PC-3 (cell line): ENCODE results near the gene ATP6V1G1. TPM values are rescaled to one million over a fixed set of nuclear protein-coding genes. Genes with fewer than 3 reads are reported as not detected.
A peak's percentile ranks its signal among the peaks of the same experiment; 100 is the strongest.

Experiments used
- ATAC-seq: fragments of 200-7000 bp; cut with Tn5 transposase; 2 replicates; pipeline ENCODE4 v1.9.1; 2020; ENCODE audit warnings: mild to moderate bottlenecking, moderate library complexity
- BruUV-seq: library from RNA; stranded (reverse); fragments of 400-500 nt; replicated peaks from 2 replicates; lab custom pipeline; 2021; lab: Mats Ljungman, UMichigan
- CTCF ChIA-PET: fragments of 300-600 bp; sonication (Branson Sonifier 250); formaldehyde crosslinking; loops from one replicate; lab custom pipeline; 2022; ENCODE audit warnings: antibody characterized with exemption; lab: Charles Lee
- POLR2A ChIA-PET: fragments of 300-600 bp; sonication (Branson Sonifier 250); formaldehyde crosslinking; loops from one replicate; lab custom pipeline; 2022; ENCODE audit warnings: antibody characterized with exemption; ENCODE audit not compliant: unreplicated experiment; lab: Charles Lee
- DNase-seq: peaks from one replicate; pipeline ENCODE4 v3.0.0-alpha.2; 2015
- H2AFZ ChIP-seq: fragments of 300-600 bp; sonication (generic); 2 replicates; pipeline ENCODE4 v1.6.0; 2016; ENCODE audit warnings: antibody characterized with exemption, low read length
- H3F3A ChIP-seq: fragments of 300-600 bp; sonication (generic); one replicate; pipeline ENCODE4 v1.6.0; 2017; ENCODE audit warnings: antibody characterized with exemption, low read length, control low read depth, mild to moderate bottlenecking; ENCODE audit not compliant: unreplicated experiment
- H3K27ac ChIP-seq: fragments of 300-600 bp; sonication (generic); 2 replicates; pipeline ENCODE4 v1.5.1; 2016; ENCODE audit warnings: mild to moderate bottlenecking, low read length
- H3K27me3 ChIP-seq: fragments of 300-600 bp; sonication (generic); 2 replicates; pipeline ENCODE4 v1.6.1; 2016; ENCODE audit warnings: low read length, mixed read lengths
- H3K36me3 ChIP-seq: fragments of 300-600 bp; sonication (generic); 2 replicates; pipeline ENCODE4 v1.6.1; 2016; ENCODE audit warnings: low read depth, mixed run types, low read length, mixed read lengths
- H3K4me1 ChIP-seq: fragments of 300-600 bp; sonication (generic); 2 replicates; pipeline ENCODE4 v1.5.1; 2016; ENCODE audit warnings: low read length; ENCODE audit not compliant: insufficient read depth
- H3K4me2 ChIP-seq: fragments of 300-600 bp; sonication (generic); 2 replicates; pipeline ENCODE4 v1.6.0; 2016; ENCODE audit warnings: low read length
- H3K4me3 ChIP-seq: fragments of 300-600 bp; sonication (generic); 2 replicates; pipeline ENCODE4 v1.5.1; 2016; ENCODE audit warnings: mild to moderate bottlenecking, low read length, mixed read lengths
- H3K79me2 ChIP-seq: fragments of 300-600 bp; sonication (generic); 2 replicates; pipeline ENCODE4 v1.6.1; 2017; ENCODE audit warnings: low read length, mixed read lengths
- H3K9ac ChIP-seq: fragments of 300-600 bp; sonication (generic); 2 replicates; pipeline ENCODE4 v1.6.0; 2016; ENCODE audit warnings: mild to moderate bottlenecking, low read length
- H3K9me2 ChIP-seq: fragments of 300-600 bp; sonication (generic); replicated peaks from 2 replicates; pipeline ENCODE4 v1.6.1; 2016; ENCODE audit warnings: mixed run types, low read length, mixed read lengths
- H3K9me3 ChIP-seq: fragments of 300-600 bp; sonication (generic); 2 replicates; pipeline ENCODE4 v1.6.1; 2016; ENCODE audit warnings: low read length, mixed read lengths
- H4K20me1 ChIP-seq: fragments of 300-600 bp; sonication (generic); 2 replicates; pipeline ENCODE4 v1.6.1; 2016; ENCODE audit warnings: low read length, mixed read lengths
- EZH2 ChIP-seq: fragments of 300-600 bp; sonication (generic); IDR thresholded peaks from one replicate; pipeline ENCODE4 v1.6.1; 2017; ENCODE audit warnings: antibody characterized with exemption, mild to moderate bottlenecking, low read length; ENCODE audit not compliant: unreplicated experiment
- EZH2phosphoT487 ChIP-seq: fragments of 300-600 bp; sonication (generic); IDR thresholded peaks from 2 replicates; pipeline ENCODE4 v1.6.1; 2018; ENCODE audit warnings: mild to moderate bottlenecking, antibody characterized with exemption, low read length, borderline replicate concordance
- intact Hi-C: fragments of 100-400 bp; cut with micrococcal nuclease; formaldehyde crosslinking; loops from 2 replicates; pipeline ENCODE4 v1.9.0; 2023
- total RNA-seq: library from RNA; depleted of rRNA; stranded (reverse); fragments of >200 nt; gene quantifications from 2 replicates; pipeline ENCODE4 v1.2.3, GENCODE V29; 2014
- TF ChIP-seq, protein P1 (sequence below): fragments of 300-600 bp; sonication (generic); conservative IDR thresholded peaks from 2 replicates; pipeline ENCODE4 v1.5.1; 2017; ENCODE audit warnings: antibody characterized with exemption, low read depth, mild to moderate bottlenecking, low read length

The ATP6V1G1 gene
- total RNA-seq, 1 experiment from 2014 or later, result 126 TPM

DNA sequence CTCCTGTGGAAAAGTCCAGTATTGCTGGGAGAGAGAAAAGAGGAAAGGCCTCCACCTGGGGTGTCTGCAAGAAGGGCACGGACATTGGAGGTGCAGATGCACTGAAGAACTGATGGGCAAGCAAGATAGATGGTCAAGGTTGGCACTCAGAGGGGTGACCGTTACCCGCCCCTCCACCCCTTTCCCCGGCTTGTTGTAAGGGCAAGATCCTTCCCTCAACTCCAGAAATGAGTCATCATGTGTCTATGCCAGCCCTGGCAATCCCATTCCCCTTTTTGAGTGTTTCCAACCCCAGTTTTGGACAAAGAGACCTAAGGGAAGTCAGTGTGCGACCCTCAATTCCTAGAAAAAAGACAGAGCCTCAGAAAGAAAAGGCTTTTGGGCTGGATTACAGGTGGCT lies 34.9 kb upstream of the ATP6V1G1 start:
- H2AFZ ChIP-seq, result 0 out of 2 replicates have a peak overlapping the region, but pooled peaks have one; percentile 11
- no peaks in the 10 kb centered on the region for H3K36me3 ChIP-seq
- TSS peak; percentile 77 for BruUV-seq
- H3K9ac ChIP-seq, result peak overlapping the region; percentile 87
- no peaks in the 10 kb centered on the region for H3K79me2 ChIP-seq
- no peaks in the 10 kb centered on the region for H3K9me3 ChIP-seq
- POLR2A ChIA-PET, result no interaction called here
- ATAC-seq (peak; percentile 7; the same call in 1 of the 2 replicates), DNase-seq (peak; percentile 50)
- H3K4me1 ChIP-seq, result peaks cover 23% of the 10 kb centered on the region
- H3K4me2 ChIP-seq, result peak overlapping the region; percentile 80
- H3F3A ChIP-seq, result peaks cover 6% of the 10 kb centered on the region
- CTCF ChIA-PET, result no interaction called here
- H3K9me2 ChIP-seq, result no peaks in the 10 kb centered on the region; the same call in 1 of the 2 replicates
- peak overlapping the region; percentile 99 for H3K27ac ChIP-seq
- no peaks in the 10 kb centered on the region for H3K27me3 ChIP-seq
- TF ChIP-seq, protein P1, sequence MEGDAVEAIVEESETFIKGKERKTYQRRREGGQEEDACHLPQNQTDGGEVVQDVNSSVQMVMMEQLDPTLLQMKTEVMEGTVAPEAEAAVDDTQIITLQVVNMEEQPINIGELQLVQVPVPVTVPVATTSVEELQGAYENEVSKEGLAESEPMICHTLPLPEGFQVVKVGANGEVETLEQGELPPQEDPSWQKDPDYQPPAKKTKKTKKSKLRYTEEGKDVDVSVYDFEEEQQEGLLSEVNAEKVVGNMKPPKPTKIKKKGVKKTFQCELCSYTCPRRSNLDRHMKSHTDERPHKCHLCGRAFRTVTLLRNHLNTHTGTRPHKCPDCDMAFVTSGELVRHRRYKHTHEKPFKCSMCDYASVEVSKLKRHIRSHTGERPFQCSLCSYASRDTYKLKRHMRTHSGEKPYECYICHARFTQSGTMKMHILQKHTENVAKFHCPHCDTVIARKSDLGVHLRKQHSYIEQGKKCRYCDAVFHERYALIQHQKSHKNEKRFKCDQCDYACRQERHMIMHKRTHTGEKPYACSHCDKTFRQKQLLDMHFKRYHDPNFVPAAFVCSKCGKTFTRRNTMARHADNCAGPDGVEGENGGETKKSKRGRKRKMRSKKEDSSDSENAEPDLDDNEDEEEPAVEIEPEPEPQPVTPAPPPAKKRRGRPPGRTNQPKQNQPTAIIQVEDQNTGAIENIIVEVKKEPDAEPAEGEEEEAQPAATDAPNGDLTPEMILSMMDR, result no peak
- no peak for TF ChIP-seq EZH2
- no peak for TF ChIP-seq EZH2phosphoT487
- H4K20me1 ChIP-seq, result no peaks in the 10 kb centered on the region
- H3K4me3 ChIP-seq, result peak overlapping the region; percentile 45
- intact Hi-C loops, result loop anchor here (1.0 kb wide), 2 partner anchors 35 to 50 kb away; partner anchors contain the start of gene ATP6V1G1

DNA sequence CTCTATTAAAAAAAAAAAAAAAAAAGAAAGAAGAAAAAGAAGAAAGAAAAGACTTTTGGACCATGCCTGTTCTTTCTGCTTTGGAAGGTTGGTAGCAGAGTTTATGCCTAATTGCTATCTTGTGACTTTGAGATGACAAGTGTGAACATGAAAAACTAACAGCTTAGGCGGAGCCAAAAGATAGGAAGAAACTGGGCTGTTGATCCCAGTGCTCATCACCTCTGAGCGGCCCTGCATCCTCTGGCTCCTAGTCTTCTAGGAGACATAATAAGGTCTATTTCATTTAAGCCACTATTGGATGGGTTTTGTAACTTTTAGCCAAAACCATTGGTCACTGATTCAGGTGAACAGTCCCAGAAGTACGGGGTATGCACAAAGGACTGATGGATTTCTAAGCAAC lies 34.4 kb upstream of the ATP6V1G1 start:
- Histone ChIP-seq H3K4me3 (no peak overlapping the region; the same call in 1 of the 2 replicates), H3K27me3 (no peaks in the 10 kb centered on the region), H3K79me2 (no peaks in the 10 kb centered on the region), H3K4me2 (peak overlapping the region; percentile 80), H3K9me2 (no peaks in the 10 kb centered on the region; the same call in 1 of the 2 replicates), H3K9ac (peak overlapping the region; percentile 87), H3K4me1 (peaks cover 28% of the 10 kb centered on the region), H3F3A (peaks cover 6% of the 10 kb centered on the region), H3K36me3 (no peaks in the 10 kb centered on the region), H2AFZ (no peak overlapping the region), H3K9me3 (no peaks in the 10 kb centered on the region), H4K20me1 (no peaks in the 10 kb centered on the region), H3K27ac (peak overlapping the region; percentile 99)
- no peak for DNase-seq
- CTCF ChIA-PET, result no interaction called here
- ATAC-seq, result no peak
- intact Hi-C loops, result no loop called here
- BruUV-seq, result no TSS peak
- POLR2A ChIA-PET, result no interaction called here
- no peak for TF ChIP-seq EZH2phosphoT487
- TF ChIP-seq, protein P1, result no peak
- TF ChIP-seq EZH2, result no peak

DNA sequence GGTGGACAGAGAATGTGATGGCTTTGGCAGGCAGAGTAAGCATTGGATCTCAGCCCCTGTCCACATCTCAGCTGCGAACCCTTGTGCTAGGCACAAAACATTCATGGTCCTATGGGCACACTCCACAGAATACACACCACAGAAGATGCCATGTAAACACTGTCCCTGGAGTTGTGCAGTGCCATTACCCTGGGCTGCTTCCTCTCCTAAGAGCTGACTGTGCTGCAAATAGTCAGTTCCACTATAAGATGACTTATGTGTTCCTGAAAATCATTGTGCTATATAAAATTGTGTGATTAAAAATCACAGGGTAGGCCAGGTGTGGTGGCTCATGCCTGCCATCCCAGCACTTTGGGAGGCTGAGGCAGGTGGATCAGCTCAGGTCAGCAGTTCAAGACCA lies 31.9 kb upstream of the ATP6V1G1 start:
- no peak overlapping the region for H3K9ac ChIP-seq
- ATAC-seq, result no peak
- DNase-seq, result no peak
- H3K36me3 ChIP-seq, result no peaks in the 10 kb centered on the region
- intact Hi-C loops, result no loop called here
- no peaks in the 10 kb centered on the region for H3K9me3 ChIP-seq
- H3K27me3 ChIP-seq, result no peaks in the 10 kb centered on the region
- peaks cover 34% of the 10 kb centered on the region for H3K4me1 ChIP-seq
- H4K20me1 ChIP-seq, result no peaks in the 10 kb centered on the region
- H2AFZ ChIP-seq, result no peak overlapping the region
- H3K9me2 ChIP-seq, result no peaks in the 10 kb centered on the region; the same call in 1 of the 2 replicates
- BruUV-seq, result no TSS peak
- H3K4me2 ChIP-seq, result no peak overlapping the region
- no peaks in the 10 kb centered on the region for H3K79me2 ChIP-seq
- H3F3A ChIP-seq, result peaks cover 6% of the 10 kb centered on the region
- TF ChIP-seq EZH2phosphoT487, result no peak
- TF ChIP-seq EZH2, result no peak
- TF ChIP-seq, protein P1, result no peak
- no peak overlapping the region for H3K4me3 ChIP-seq
- CTCF ChIA-PET, result no interaction called here
- no peak overlapping the region for H3K27ac ChIP-seq
- POLR2A ChIA-PET, result no interaction called here
